Left cardiac atrium (tissue), 4 donors: ENCODE measurements around the gene ZDBF2. TPM values are rescaled to one million over a fixed set of nuclear protein-coding genes. Genes with fewer than 3 reads are reported as not detected.
"Not testable (repeated sequence)": the region's sequence is repeated elsewhere in the genome, so short reads cannot be mapped to it uniquely, and the experiment has no call there.

ENCODE experiments used
- ATAC-seq, 2 donors: fragments of 200-7000 bp; cut with Tn5 transposase; one replicate each; pipeline ENCODE4 v1.9.1; 2020; ENCODE audit warnings: mild to moderate bottlenecking in 2 of 2, moderate library complexity in 2 of 2
- DNase-seq: peaks from one replicate; pipeline ENCODE4 v3.0.0-alpha.2; 2020
- intact Hi-C, 2 donors: fragments of 100-400 bp; cut with DNase I; formaldehyde crosslinking; loops; one replicate each; pipeline versions ENCODE4 v1.14.1 to v1.15.1; 2022 to 2023
- long read RNA-seq: library from polyadenylated mRNA; unstranded; transcript quantifications from one replicate; pipeline ENCODE4 v2.0.0, GENCODE V29; 2021
- total RNA-seq, 2 donors: library from RNA; stranded (reverse); fragmentation: NEBNext Ultra II Directional; extraction: Animal tissue kit (Norgen Biotek cat#: 25700); gene quantifications; one replicate each; pipeline ENCODE4 v1.2.1, GENCODE V29; 2021
- donor health status: DM: no; HTN: yes; CAD: no.
- donor health status: DM: no; HTN: yes; CAD: no; lungs with severe emphysema.
- donor health status: DM: yes; HTN: yes; CAD: no.
- donor health status: Dilated cardiomyopathy.

The ZDBF2 gene
- 10 to 100 TPM in 1 of 2 donors, 1 to 10 TPM in 1; 8.5 to 10.4 TPM for total RNA-seq
- long read RNA-seq, full-length matches to known transcripts, result 2 of 5 reads
- long read RNA-seq, partial matches to known transcripts, result 0 of 5 reads
- long read RNA-seq, other reads (novel, unspliced or antisense), result 3 of 5 reads

- DNase-seq, result peak; percentile 47
- intact Hi-C loops, result loop anchor here in 1 of 2 donors (5.0 kb wide), 1 partner anchor 112 kb away; no protein-coding TSS in a partner anchor
- peak; percentile 94 for ATAC-seq
Observed at GRCh38 chr2:206274434-206275311, at the start of gene ZDBF2. Gene ZDBF2 (plus strand): TSS chr2:206274663. CDS start chr2:206281850, 7,187 bp downstream.

DNA sequence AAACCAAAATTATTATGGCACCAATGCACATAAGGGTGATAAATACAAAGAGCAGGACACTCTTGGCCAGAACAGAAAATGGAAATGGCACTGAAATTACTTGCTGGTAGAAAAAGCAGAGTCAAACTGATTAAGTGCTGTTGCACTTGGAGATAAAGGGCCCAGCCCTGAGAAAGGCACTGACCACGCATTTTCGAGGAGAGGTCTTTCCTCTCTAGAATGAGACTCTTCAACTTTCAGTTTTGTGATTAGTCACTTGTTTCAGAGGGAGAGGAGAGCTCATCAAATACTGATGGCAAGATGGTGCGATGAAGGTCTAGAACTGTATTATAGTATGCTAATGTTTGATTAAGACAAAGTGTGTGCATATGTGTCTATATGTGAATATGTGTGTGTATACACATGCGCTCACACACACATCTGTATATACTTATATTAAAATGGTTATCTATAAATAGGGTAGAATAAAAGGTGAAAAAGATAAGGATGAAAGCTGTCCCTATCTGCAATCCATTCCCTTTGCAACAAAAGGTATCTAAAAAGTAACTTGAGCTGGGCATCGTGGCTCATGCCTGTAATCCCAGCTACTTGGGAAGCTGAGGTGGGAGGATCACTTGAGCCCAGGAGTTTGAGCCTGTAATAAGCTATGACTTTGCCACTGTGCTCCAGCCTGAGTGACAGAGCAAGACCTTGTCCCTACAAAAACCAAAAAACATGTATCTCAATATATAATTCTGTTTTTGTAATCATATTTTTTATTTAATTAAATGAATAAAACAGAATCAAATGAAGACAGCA is 48.8 kb upstream of the ZDBF2 start:
- no peak for ATAC-seq
- intact Hi-C loops, result no loop called here

DNA sequence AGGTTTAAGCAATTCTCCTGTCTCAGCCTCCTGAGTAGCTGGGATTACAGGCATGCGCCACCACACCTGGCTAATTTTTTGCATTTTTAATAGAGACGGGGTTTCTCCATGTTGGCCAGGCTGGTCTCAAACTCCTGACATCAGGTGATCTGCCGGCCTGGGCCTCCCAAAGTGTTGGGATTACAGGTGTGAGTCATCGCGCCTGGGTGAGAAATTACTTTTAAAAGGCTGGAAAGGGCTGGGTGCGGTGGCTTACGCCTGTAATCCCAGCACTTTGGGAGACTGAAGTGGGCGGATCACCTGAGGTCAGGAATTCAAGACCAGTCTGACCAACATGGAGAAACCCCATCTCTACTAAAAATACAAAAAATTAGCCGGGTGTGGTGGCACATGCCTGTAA is 45.8 kb upstream of the ZDBF2 start:
- intact Hi-C loops, DNase-seq, ATAC-seq: not testable (repeated sequence)

More for the DNA sequence above, 48.8 kb upstream of the ZDBF2 start:
- DNase-seq, result no peak

DNA sequence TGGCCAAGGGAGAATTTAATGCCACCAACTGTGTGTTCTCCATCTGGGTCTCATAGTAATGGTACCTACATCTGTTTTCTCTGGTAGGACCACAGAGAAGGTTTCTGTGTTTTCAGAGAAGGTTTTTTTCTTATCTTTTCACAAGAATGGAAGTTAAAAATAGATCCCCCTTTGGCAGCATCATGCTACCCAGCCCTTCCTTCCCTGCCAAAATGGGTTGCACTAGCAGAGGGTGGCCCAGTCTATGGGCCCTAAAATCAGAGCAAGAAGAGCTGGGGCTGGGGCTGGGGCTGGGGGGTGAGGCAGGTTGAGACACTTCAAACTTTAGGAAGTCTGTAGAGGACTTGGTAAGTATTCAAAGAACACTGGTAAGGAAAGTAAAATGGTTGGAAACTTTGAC is 44.8 kb upstream of the ZDBF2 start:
- DNase-seq, result no peak
- intact Hi-C loops, result no loop called here
- no peak for ATAC-seq

DNA sequence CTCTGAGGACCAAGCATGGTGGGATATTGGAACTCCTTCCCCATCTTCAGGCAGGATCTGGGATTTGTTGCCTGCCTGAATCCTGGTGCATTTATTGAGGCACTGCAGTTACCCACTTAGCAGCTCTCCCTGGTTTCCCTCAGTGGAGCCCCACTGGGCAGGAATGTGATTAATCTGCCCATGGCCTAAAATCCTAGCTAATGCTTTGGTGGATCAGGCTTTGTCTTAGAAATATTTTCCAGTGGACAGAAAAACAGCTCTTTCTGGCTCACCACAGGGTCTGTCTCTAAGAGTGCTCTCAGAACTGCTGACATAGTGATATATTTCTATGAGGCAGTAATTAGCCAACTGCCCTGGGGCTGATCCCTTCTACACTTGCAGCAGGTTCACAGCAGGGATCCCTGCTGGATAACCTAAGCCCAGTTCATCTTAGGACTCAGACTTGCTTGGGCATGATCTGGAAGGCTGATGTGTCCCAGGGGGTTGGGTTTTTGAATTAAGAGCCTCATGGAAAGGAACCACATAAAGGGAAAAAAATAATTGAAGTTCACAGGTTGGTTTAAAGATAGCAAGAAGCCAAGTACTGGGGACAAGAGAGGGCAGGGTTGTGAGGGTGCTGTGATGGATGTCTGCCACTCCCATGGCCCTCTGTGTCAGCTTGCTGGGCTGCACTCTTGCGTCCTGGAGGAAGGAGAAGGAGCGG is 44.3 kb upstream of the ZDBF2 start:
- DNase-seq (no peak), ATAC-seq (peak in 1 of 2 donors; percentile 34)
- intact Hi-C loops, result no loop called here

- DNase-seq (no peak), ATAC-seq (no peak)
- intact Hi-C loops, result no loop called here
Observed at GRCh38 chr2:206231669-206232286, 42.7 kb upstream of the ZDBF2 start.

GRCh38 chr2:206232287-206233035 is 42.0 kb upstream of the ZDBF2 start:
- DNase-seq (no peak), ATAC-seq (no peak)
- intact Hi-C loops, result no loop called here

- no peak for ATAC-seq
- intact Hi-C loops, result no loop called here
Observed at GRCh38 chr2:206239157-206239556, 35.3 kb upstream of the ZDBF2 start.

GRCh38 chr2:206240327-206240726 is 34.1 kb upstream of the ZDBF2 start:
- intact Hi-C loops, result no loop called here
- ATAC-seq, result no peak
- DNase-seq, result no peak

More at GRCh38 chr2:206239157-206239556, 35.3 kb upstream of the ZDBF2 start:
- DNase-seq, result no peak

DNA sequence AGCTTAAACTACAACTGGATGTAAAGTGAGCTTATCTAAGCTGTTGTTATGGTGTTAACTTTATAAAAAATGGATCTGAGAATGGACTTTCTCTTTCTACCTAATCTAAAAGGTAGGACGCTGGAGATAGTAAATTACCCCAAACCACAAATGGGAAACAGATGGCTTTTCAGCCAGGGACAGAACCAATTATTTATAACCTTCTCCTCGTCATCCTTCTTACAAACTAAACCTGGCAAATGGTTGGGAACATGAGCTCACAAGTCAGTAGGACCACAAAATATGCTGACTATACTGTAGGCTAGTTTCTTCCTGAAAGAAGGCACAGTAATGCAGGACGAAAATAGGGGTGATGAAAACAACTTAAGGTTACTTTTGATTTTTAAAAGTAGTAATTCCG is 32.7 kb upstream of the ZDBF2 start:
- ATAC-seq, result no peak
- intact Hi-C loops, result no loop called here
- no peak for DNase-seq

DNA sequence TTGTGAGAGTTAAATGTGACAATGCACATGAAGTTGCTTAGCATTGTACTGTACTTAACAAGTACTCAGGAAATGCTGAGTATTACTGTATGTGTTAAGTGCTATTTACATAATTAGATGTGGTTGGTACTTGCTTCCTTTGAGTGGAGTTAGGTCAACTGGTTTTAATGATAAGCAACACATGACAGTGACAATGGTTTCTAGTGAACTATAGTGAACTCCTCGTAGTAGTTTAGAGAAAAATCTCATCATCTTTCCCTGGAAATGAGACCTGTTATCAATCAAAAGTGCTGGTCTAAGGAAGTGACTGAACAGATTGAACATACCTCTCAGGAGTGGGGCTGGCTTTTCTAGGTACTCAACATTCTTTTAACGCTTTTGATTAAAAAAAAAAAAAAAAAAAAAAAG is 29.2 kb upstream of the ZDBF2 start:
- intact Hi-C loops, result no loop called here
- DNase-seq (no peak), ATAC-seq (no peak)

- DNase-seq, result no peak
- ATAC-seq, result no peak
- intact Hi-C loops, result no loop called here
Observed at GRCh38 chr2:206250041-206250897, 24.2 kb upstream of the ZDBF2 start.

DNA sequence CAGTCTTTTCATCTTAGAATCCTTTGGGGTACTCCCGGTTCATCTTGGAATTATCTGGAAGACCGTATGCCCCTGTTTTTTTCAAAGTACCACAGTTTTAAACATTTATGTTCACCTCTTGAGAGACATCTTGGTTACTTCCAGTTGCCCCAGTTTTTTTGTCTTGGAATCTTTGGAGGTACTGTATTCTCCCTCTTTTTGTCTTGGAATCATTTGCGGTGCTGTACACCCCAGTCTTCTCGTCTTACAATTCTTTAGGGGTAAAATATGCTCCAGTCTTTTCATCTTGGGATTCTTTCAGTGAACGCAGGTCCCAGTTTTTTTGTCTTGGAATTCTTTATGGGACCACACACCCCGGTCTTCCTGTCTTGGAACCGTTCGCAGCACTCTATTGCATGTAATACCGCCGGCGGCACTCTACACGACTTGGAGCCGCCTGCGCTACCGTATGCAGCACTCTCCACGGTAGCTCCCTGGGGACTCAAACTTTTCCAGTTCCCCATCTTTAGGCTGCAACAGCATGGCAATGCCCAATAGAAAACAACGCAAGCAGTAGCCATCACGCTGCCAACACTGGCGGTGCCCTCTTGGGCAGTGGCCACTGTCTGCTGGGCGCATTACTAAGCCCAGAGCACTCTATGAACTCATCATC is 21.2 kb upstream of the ZDBF2 start:
- ATAC-seq, result no peak
- intact Hi-C loops, result no loop called here

GRCh38 chr2:206253777-206254166 is 20.7 kb upstream of the ZDBF2 start:
- ATAC-seq (no peak), DNase-seq (no peak)
- intact Hi-C loops, result no loop called here

More for the DNA sequence above, 21.2 kb upstream of the ZDBF2 start:
- DNase-seq, result no peak

DNA sequence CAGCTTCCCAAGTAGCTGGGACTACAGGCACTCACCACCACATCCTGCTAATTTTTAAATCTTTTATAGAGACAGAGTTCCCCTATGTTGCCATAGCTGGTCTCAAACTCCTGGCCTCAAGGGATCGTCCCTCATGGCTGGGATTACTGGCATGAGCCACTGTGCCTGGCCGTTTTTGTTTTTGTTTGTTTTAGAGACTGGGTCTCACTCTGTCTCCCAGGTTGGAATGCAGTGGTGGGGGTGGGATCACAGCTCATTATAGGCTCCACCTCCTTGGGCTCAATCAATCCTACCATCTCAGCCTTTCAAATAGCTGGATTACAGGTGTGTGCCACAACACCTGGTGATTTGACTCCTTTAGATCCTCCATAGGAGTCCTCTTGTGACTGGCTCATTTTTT is 19.5 kb upstream of the ZDBF2 start:
- DNase-seq (no peak), ATAC-seq (no peak)
- intact Hi-C loops, result no loop called here

DNA sequence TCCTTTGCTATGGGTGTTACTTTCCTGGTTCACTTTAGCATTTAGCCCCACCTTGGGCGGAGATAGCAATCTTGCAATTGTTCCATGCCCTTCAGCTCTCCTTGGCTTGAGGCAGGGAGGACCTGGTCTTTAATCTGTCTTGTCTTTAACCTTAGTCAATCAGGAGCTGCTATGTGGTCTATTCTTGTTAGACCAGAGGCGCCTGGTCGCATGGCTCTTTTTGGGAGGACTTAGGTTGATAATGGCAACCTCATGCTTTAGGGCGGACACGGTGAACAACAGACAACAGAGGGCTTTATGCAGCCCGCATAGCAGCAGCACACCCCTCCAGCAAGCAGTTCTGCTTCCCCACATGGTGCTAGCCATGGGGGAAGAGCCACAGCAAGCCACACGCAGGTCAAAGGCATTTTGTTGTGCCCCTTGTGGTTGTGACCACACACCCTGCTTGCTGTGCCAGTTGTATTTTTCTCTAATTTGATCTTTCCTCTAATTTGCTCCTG is 17.7 kb upstream of the ZDBF2 start:
- intact Hi-C loops, result no loop called here
- DNase-seq (no peak), ATAC-seq (no peak)

GRCh38 chr2:206257350-206257749 is 17.1 kb upstream of the ZDBF2 start:
- intact Hi-C loops, result no loop called here
- no peak for ATAC-seq
- DNase-seq, result no peak
